Measurements from ENCODE around the gene CLDN1. TPM values are rescaled to one million over a fixed set of nuclear protein-coding genes. Genes with fewer than 3 reads are reported as not detected.

Gene CLDN1
- total RNA-seq, 2 donors from 2014 or later = 1.4 to 11.4 TPM

DNA sequence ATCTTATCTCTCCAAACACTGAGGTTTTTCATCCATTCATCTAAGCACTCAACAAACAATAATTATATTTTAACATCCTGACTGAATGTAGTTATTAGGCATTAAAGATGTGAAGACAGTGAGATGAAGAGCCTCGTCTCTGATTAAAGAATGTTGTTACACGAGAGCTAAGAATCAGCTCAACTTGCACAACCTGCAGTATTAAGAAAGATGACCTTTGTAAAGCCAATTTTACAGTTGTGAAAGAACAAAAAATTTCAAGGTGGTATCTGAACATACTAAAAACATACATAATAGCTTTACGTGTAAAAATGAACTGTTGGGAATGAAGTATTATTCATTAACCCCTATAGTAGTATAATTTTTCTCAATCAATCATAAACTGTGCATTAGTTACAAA, 12.8 kb downstream of the CLDN1 start:
- Mint-ChIP-seq H3K27ac (no peak overlapping the region), H3K9me3 (peaks cover 0 to 4% of the 10 kb centered on the region in 2 donors), H3K36me3 (peaks cover 0 to 9% of the 10 kb centered on the region in 2 donors)
- ATAC-seq (no peak), DNase-seq (ENCODE audit: low spot score in 2 of 2) (no peak)

DNA sequence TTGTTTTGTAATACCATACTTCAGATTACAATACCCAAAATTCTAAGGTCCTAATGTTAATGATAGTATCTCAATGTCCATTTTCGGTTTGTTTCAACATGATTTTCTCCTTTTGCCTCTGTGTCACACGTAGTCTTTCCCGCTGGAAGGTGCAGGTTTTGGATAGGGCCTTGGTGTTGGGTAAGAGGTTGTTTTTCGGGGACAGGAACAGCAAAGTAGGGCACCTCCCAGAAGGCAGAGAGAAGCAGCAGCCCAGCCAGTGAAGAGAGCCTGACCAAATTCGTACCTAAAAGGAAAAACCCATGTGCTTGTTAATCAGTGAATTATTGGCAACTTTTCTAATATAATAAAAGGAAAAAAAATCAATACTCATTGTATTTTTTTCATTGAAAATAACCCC, 14.1 kb downstream of the CLDN1 start:
- H3K27ac Mint-ChIP-seq = no peak overlapping the region
- peaks cover 0 to 9% of the 10 kb centered on the region in 2 donors for H3K36me3 Mint-ChIP-seq
- peaks cover 0 to 4% of the 10 kb centered on the region in 2 donors for H3K9me3 Mint-ChIP-seq
- ATAC-seq (no peak), DNase-seq (ENCODE audit: low spot score in 2 of 2) (no peak)

DNA sequence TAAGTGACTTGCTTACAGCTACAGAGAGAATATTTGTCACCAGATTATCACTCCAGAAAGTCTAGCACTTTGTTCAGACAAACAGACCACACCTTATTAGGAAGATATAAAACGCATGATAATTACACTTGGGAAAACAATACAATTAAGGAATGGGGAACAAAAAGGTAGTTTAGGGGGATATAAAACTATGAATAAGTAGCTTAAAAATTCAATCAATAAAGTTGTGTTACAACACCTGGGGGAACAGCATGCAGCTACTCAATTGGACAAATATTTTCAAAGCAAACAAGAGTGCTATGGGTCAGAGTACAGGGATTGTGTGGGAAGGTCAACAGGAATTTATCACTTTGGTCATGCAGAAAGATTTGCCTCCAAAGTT, 15.1 kb downstream of the CLDN1 start:
- Mint-ChIP-seq H3K36me3 (no peaks in the 10 kb centered on the region), H3K9me3 (no peaks in the 10 kb centered on the region), H3K27ac (peak overlapping the region; percentile 22 to 79)
- ATAC-seq = no peak
- no peak for DNase-seq (ENCODE audit: low spot score in 2 of 2)

DNA sequence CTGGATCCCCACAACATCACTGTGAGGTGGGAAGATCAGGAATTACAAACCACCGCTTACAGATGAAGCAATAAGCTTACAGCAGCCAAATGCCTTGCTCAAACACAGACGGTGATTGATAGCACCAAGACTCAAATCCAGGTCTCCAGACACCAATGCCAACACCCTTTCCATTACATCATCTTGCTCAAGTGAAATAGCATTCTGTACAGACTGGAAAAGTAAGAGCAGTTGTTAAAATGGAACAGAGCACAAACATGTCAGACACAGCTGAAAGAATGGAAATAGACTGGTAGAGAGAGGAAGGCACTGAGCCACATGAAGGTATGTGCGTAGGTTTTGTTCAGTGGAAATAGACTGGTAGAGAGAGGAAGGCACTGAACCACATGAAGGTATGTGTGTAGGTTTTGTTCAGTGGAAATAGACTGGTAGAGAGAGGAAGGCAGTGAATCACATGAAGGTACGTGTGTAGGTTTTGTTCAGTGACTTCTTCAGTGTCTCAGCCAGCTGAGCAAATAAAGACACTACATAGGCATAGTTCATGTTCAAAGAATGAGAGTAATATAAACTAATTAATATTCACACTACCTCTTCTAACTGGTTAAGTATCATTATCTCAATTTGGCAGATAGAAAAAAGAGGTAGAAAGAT, 15.6 kb downstream of the CLDN1 start:
- peaks cover 0 to 1% of the 10 kb centered on the region in 2 donors for H3K36me3 Mint-ChIP-seq
- H3K9me3 Mint-ChIP-seq = peaks cover 0 to 5% of the 10 kb centered on the region in 2 donors
- ATAC-seq = peak; percentile 97 to 98
- H3K27ac Mint-ChIP-seq = peak overlapping the region; percentile 22 to 79
- DNase-seq (ENCODE audit: low spot score in 2 of 2) = no peak

DNA sequence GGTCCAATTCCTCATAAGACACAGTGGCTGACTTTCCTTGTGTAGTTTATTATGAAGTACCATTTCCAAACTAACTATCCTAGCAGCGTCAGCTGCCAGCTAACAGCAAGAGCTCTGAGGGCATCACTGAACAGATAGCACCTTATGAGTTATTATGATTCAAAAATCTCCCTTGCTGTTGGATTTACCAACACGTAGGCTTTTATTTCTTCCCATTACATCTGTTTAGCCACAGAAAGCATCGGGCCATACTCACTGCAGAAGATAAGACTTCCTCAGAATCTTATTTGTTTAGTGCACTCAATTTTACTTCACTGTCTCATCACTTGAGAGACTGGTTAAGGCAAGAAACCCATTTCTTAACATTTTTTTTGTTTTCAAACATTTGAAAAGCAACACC, 16.2 kb downstream of the CLDN1 start:
- DNase-seq (ENCODE audit: low spot score in 2 of 2) (no peak), ATAC-seq (no peak)
- H3K36me3 Mint-ChIP-seq = peaks cover 0 to 6% of the 10 kb centered on the region in 2 donors
- peak overlapping the region in 1 of 2 donors; percentile 79 for H3K27ac Mint-ChIP-seq
- H3K9me3 Mint-ChIP-seq = peaks cover 0 to 8% of the 10 kb centered on the region in 2 donors

DNA sequence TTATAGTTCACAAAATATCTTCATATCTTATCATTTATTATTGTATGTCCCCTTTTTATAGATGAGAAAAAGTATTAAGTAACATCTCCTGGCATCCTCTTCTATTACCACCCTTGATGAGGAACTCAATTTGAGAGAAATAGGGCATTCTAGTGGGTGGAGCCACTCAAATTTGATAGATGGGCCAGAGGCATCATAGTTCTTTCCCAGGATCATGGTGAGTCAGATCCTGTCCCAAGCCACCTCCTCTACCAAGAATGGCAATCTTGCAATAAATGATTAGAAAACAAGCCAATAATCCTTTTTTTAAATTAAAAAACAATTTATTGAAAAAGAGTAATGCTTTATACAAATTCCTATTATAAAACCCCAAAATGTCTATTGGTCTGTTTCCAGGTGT, 16.8 kb downstream of the CLDN1 start:
- peaks cover 0 to 8% of the 10 kb centered on the region in 2 donors for H3K9me3 Mint-ChIP-seq
- H3K36me3 Mint-ChIP-seq = peaks cover 0 to 6% of the 10 kb centered on the region in 2 donors
- DNase-seq (ENCODE audit: low spot score in 2 of 2) (no peak), ATAC-seq (no peak)
- no peak overlapping the region for H3K27ac Mint-ChIP-seq

DNA sequence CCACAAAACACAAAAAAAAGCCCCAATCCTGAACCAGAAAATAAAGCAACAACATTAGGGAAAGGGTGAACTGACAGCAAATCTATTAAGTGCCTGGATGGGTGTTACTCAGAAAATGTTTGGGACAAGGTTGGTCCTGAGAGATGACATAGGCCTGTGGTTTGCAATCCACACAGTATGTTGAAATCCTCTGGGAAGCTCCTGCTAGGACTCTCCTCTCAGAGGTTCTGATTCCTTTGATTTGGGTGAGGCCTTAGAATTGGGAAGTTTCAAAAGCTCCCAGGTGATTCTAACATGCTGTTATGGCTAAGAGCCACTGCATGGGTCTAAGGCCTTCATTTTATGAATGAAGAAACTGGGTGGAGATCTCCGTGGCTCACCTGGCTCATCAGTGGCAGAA, 18.4 kb downstream of the CLDN1 start:
- peaks cover 0 to 8% of the 10 kb centered on the region in 2 donors for H3K9me3 Mint-ChIP-seq
- no peak for ATAC-seq
- H3K27ac Mint-ChIP-seq = no peak overlapping the region
- no peak for DNase-seq (ENCODE audit: low spot score in 2 of 2)
- H3K36me3 Mint-ChIP-seq = peaks cover 0 to 6% of the 10 kb centered on the region in 2 donors

DNA sequence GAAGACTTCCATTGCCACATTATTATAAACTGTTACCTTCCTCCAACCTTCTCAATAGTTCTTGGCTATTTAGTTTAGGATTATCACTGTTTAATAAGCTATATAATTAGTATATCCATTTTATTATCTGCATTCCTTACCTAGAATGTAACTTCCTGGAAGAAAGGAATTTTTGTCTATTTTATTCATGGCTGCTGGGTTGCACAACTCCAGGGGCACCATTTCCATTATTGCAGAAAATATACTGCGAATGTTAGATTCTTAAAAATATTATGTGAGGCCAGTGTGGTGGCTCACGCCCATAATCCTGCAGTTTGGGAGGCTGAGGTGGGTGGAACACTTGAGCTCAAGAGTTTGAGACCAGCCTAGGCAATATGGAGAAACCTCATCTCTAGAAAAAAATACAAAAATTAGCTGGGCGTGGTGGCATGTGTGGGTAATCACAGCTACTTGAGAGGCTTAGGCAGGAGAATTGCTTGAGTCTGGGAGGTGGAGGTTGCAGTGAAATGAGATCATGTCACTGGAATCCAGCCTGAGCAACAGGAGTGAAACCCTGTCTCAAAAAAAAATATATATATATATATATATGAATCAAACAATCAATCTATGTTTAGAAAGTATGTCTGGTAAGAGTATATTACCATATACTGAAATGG, 19.9 kb downstream of the CLDN1 start:
- DNase-seq (ENCODE audit: low spot score in 2 of 2) = no peak
- Mint-ChIP-seq H3K36me3 (peaks cover 0 to 6% of the 10 kb centered on the region in 2 donors), H3K27ac (peak overlapping the region in 1 of 2 donors; percentile 23), H3K9me3 (peaks cover 0 to 8% of the 10 kb centered on the region in 2 donors)
- ATAC-seq = no peak

DNA sequence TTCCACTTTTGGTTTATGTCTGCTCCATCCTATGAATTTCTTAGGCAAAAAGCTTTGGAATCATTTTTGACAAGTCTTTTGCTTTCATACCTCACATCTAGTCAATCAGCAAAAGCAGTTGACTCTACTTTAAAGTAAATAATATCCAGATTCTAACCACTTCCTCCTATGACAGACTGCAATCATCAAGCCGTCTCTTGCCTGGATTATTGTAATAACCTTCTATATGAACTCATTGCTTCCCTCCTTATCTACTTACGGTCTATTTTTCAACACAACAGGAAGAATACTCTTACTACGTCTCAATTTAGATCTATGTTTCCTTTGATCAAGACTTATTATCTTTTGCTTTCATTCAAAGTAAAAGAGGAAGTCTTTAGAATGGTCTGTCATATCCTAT, 20.7 kb downstream of the CLDN1 start:
- DNase-seq (ENCODE audit: low spot score in 2 of 2) (no peak), ATAC-seq (peak; percentile 46 to 66)
- Mint-ChIP-seq H3K36me3 (peaks cover 0 to 6% of the 10 kb centered on the region in 2 donors), H3K27ac (peak overlapping the region; percentile 23 to 51), H3K9me3 (peaks cover 0 to 8% of the 10 kb centered on the region in 2 donors)

DNA sequence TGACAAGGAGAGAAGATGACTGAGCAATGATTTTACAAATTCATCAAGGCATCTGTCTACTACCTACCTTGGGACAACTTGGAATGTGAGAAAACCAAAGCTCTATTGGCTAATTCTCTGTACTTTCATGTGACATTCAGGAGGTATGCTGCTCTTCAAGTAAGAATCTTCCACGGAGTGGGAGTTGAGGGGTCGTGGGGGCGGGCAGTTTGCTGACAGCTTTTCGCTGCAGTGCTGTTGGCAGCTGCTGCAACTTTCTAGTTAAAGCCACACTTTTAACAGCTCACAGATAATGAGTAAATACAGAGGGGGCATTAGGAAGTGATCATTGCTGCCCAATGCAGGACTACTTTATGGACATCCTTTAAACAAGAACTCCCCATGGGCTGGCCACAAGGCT, 22.3 kb downstream of the CLDN1 start:
- peaks cover 0 to 6% of the 10 kb centered on the region in 2 donors for H3K36me3 Mint-ChIP-seq
- ATAC-seq (no peak), DNase-seq (ENCODE audit: low spot score in 2 of 2) (no peak)
- H3K9me3 Mint-ChIP-seq = peaks cover 0 to 8% of the 10 kb centered on the region in 2 donors
- H3K27ac Mint-ChIP-seq = no peak overlapping the region

DNA sequence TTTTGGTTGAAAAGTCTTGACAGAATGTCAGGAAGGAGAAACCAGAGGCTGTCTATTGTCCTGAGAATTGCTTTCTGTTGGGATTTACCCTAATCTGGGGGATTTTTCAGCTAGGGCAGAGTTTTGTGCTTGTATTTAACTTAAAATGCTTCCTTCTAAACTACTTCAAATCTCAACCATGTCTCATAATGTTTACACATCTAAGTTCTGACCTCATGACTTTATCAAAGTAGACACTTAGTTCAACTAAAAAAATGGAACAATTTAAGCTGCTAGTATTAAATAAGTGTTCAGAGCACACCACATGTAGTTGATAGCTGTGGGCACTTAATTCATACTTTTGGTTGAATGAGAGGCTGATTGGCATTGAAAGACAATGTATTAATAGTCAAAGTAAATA, 28.2 kb downstream of the CLDN1 start:
- DNase-seq (ENCODE audit: low spot score in 2 of 2) (no peak), ATAC-seq (no peak)
- H3K9me3 Mint-ChIP-seq = peaks cover 11 to 12% of the 10 kb centered on the region in 2 donors
- peaks cover 0 to 13% of the 10 kb centered on the region in 2 donors for H3K36me3 Mint-ChIP-seq
- H3K27ac Mint-ChIP-seq = no peak overlapping the region

DNA sequence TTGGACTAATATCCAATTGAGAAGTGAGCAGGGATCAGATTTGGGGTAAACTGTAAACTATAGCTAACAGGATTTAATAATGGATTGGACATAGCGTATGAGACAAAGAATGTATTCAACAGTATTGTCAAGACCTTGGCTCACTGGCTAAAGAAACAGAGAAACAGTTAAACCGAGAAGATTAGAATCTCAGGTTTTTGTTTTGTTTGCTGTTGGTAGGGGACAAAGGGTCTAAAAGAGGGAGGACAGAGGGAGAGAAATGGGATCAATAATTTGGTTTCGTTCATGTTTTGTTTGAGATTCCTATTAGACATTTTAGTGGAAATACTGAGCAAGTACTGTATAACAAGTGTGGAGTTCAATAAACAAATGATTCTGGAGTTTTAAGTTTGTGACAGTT, 28.6 kb downstream of the CLDN1 start:
- ATAC-seq = no peak
- Mint-ChIP-seq H3K36me3 (peaks cover 0 to 17% of the 10 kb centered on the region in 2 donors), H3K9me3 (peaks cover 15 to 16% of the 10 kb centered on the region in 2 donors), H3K27ac (no peak overlapping the region)
- no peak for DNase-seq (ENCODE audit: low spot score in 2 of 2)

DNA sequence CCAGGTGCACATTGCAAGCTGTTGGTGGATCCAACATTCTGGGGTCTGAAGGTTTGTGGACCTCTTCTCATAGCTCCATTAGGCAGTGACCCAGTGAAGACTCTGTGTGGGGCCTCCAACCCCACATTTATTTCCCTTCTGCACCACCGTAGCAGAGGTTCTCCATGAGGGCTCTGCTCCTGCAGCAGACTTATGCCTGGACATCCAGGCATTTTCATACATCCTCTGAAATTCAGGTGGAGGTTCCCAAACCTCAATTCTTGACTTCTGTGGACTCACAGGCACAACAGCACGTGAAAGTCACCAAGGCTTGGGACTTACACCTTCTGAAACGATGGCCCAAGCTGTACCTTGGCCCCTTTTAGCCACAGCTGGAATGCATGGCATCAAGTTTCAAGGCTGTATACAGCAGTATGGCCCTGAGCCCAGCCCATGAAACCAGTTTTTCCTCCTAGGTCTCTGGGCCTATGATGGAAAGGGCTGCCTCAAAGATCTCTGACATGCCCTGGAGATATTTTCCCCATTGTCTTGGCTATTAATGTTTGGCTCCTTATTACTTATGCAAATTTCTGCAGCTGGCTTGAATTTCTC, 30.2 kb downstream of the CLDN1 start:
- peaks cover 16 to 22% of the 10 kb centered on the region in 2 donors for H3K9me3 Mint-ChIP-seq
- ATAC-seq = no peak
- peaks cover 0 to 23% of the 10 kb centered on the region in 2 donors for H3K36me3 Mint-ChIP-seq
- no peak overlapping the region for H3K27ac Mint-ChIP-seq
- DNase-seq (ENCODE audit: low spot score in 2 of 2) = no peak

DNA sequence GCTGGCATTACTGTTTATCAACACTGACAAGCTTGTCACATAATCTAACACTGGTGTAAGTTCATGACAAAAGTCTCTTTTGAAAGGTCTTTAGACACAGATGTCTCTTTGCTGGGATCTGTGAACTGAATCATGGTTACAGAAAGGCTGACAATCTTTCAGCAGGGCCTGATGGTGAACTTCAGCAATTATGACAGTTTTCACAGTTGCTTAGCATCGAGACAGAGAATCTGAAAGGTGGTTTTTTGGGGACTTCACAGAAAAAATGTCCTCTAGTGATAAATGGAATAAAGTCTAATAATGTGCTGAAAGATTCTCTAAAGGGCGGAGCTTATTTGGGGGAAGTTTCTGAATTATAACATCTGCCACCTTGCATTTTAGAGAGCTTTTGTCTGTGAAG, 32.3 kb downstream of the CLDN1 start:
- Mint-ChIP-seq H3K9me3 (peaks cover 27 to 31% of the 10 kb centered on the region in 2 donors), H3K27ac (no peak overlapping the region), H3K36me3 (peaks cover 10 to 31% of the 10 kb centered on the region in 2 donors)
- no peak for ATAC-seq
- no peak for DNase-seq (ENCODE audit: low spot score in 2 of 2)

DNA sequence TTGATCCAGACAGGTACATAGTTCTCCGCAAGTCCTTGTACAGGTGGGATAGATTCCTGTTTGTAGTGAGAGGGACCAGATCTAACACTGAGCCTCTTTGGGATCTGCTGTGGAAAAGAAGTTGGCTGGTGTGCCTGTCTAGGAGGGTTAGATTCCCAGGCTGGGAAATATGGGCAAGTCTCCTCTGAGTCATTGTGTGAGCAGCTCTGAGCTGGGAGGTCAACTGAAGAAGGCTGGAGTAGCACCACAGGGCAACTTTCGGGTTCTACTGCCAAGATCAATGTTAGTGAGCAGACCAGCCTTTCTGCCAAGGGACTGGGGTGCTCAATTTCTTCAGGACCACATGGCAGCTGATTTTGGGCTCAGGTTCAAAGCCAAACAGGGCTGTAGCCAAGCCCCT, 33.4 kb downstream of the CLDN1 start:
- DNase-seq (ENCODE audit: low spot score in 2 of 2) (no peak), ATAC-seq (no peak)
- Mint-ChIP-seq H3K36me3 (peaks cover 10 to 31% of the 10 kb centered on the region in 2 donors), H3K9me3 (peaks cover 27 to 39% of the 10 kb centered on the region in 2 donors), H3K27ac (no peak overlapping the region)

DNA sequence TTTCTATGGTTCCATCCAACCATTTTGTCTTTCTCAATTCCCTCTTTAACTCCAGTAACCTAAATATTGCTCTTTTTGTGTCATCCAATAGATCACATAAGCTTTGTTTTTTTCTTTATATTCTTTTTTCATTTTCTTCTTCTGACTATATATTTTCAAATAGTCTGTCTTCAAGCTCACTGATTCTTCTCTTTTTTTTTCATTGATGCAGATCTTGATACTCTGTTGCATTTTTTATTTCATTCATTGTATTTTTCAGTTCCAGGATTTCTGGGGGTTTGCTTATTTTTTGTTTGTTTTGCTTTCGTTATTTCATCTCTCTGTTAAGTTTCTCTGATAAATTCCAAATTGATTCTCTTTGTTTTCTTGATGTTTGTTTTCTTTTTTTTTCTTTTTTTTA, 36.2 kb downstream of the CLDN1 start:
- peaks cover 10 to 21% of the 10 kb centered on the region in 2 donors for H3K36me3 Mint-ChIP-seq
- H3K27ac Mint-ChIP-seq = no peak overlapping the region
- peaks cover 19 to 31% of the 10 kb centered on the region in 2 donors for H3K9me3 Mint-ChIP-seq
- ATAC-seq (no peak), DNase-seq (ENCODE audit: low spot score in 2 of 2) (no peak)

DNA sequence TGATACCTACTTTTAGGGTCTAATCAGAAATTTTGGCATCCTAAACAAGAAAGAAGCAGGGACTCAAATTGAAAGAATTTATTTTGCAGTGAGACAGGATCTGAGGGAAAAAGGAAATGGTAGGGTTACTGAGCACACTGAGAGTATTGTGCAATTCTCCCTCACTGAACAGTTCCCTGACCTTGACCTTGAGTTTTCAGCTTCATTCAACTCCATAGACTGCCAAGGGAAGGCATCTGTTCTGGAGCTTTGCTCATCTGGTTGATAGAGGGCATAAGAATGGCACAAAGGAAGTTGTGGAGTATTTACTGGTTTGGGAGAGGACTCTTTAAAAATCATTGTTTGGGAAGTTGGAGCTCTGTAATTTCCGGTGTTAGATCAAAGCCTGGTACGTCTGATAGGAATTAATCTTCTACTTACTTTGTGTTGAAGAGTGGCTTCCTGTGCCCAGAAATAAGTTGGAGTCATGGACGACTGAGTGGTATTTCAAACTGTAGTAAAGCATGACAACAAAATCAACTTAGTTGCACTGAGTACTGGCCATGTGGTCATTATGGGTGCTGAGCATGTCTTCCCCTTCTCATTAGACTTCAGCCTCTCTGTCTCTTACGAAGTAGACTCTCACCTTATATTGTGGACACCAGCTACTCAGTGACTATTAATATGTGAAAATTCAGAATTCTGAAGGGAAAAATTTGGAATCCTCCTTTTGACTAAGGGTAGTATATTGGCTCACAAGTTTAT, 40.8 kb downstream of the CLDN1 start:
- Mint-ChIP-seq H3K27ac (no peak overlapping the region), H3K9me3 (peaks cover 11 to 17% of the 10 kb centered on the region in 2 donors), H3K36me3 (peaks cover 8 to 10% of the 10 kb centered on the region in 2 donors)
- ATAC-seq (no peak), DNase-seq (ENCODE audit: low spot score in 2 of 2) (no peak)
